ENCODE measurements around the gene FCSK.
A peak's percentile ranks its signal among the peaks of the same experiment; 100 is the strongest.

The FCSK gene

GRCh38 chr16:70472786-70473433 lies 18.5 kb downstream of the FCSK start:
- ChIA-PET CTCF (interaction anchor here (1.6 kb wide), 1 partner anchor 9 kb away, joined by 4 read pairs; no protein-coding TSS in a partner anchor), POLR2A (no interaction called here)
- no peak for TF ChIP-seq CTCF (IDR thresholded peaks at IDR 0.05; ENCODE audit: control extremely low read depth, extremely low read depth, low read depth, missing control alignments)
- no peak for DNase-seq (ENCODE audit: extremely low spot score)

GRCh38 chr16:70473446-70474319 lies 19.3 kb downstream of the FCSK start:
- DNase-seq (ENCODE audit: extremely low spot score), result no peak
- POLR2A ChIA-PET, result no interaction called here
- CTCF ChIA-PET, result interaction anchor here (1.6 kb wide), 1 partner anchor 10 kb away, joined by 4 read pairs; no protein-coding TSS in a partner anchor
- TF ChIP-seq CTCF (IDR thresholded peaks at IDR 0.05; ENCODE audit: control extremely low read depth, extremely low read depth, low read depth, missing control alignments), result peak; percentile 8

- POLR2A ChIA-PET, result interaction anchor here (1.0 kb wide), 1 partner anchor 10 kb away, joined by 9 read pairs; no protein-coding TSS in a partner anchor
- no peak for DNase-seq (ENCODE audit: extremely low spot score)
- no peak for TF ChIP-seq CTCF (IDR thresholded peaks at IDR 0.05; ENCODE audit: control extremely low read depth, extremely low read depth, low read depth, missing control alignments)
- CTCF ChIA-PET, result no interaction called here
Observed at GRCh38 chr16:70474320-70475053, 20.1 kb downstream of the FCSK start.

GRCh38 chr16:70475054-70475871 lies 20.9 kb downstream of the FCSK start:
- no peak for TF ChIP-seq CTCF (IDR thresholded peaks at IDR 0.05; ENCODE audit: control extremely low read depth, extremely low read depth, low read depth, missing control alignments)
- POLR2A ChIA-PET, result interaction anchor here (0.5 to 1.0 kb wide), 2 partner anchors 11 kb away, joined by 5 to 9 read pairs; no protein-coding TSS in a partner anchor
- CTCF ChIA-PET, result no interaction called here
- no peak for DNase-seq (ENCODE audit: extremely low spot score)

GRCh38 chr16:70476272-70477020 lies 22.1 kb downstream of the FCSK start:
- ChIA-PET CTCF (interaction anchor here (1.5 kb wide), 1 partner anchor 209 kb away, joined by 3 read pairs; no protein-coding TSS in a partner anchor), POLR2A (interaction anchor here (0.5 to 1.0 kb wide), 2 partner anchors 48 to 96 kb away, joined by 3 read pairs; no protein-coding TSS in a partner anchor)
- peak; percentile 94 for DNase-seq (ENCODE audit: extremely low spot score)
- no peak for TF ChIP-seq CTCF (IDR thresholded peaks at IDR 0.05; ENCODE audit: control extremely low read depth, extremely low read depth, low read depth, missing control alignments)
